NT2/D1 (cell line): ENCODE results near the gene SEC11A.

Source experiments
- DNase-seq: peaks from one replicate; pipeline ENCODE4 v3.0.0-alpha.2; 2011; ENCODE audit warnings: low read depth, low spot score
- H3K27me3 ChIP-seq: 2 replicates; pipeline ENCODE4 v1.6.0; 2011; ENCODE audit warnings: mild to moderate bottlenecking; ENCODE audit not compliant: insufficient read length, insufficient read depth
- H3K36me3 ChIP-seq: 2 replicates; pipeline ENCODE4 v1.6.1; 2011; ENCODE audit warnings: mild to moderate bottlenecking, low read length, mixed read lengths; ENCODE audit not compliant: insufficient read depth, insufficient read length
- H3K4me1 ChIP-seq: 2 replicates; pipeline ENCODE4 v1.5.1; 2011; ENCODE audit not compliant: insufficient read depth, insufficient read length
- H3K4me3 ChIP-seq: 2 replicates; pipeline ENCODE4 v1.5.1; 2011; ENCODE audit warnings: low read depth; ENCODE audit not compliant: insufficient read length
- H3K9ac ChIP-seq: 2 replicates; pipeline ENCODE4 v1.6.0; 2011; ENCODE audit warnings: low read depth; ENCODE audit not compliant: insufficient read length
- H3K9me3 ChIP-seq: 2 replicates; pipeline ENCODE4 v1.5.1; 2011; ENCODE audit warnings: mild to moderate bottlenecking, low read length; ENCODE audit not compliant: insufficient read depth
- SUZ12 ChIP-seq: IDR thresholded peaks from 2 replicates; pipeline ENCODE4 v1.6.1; 2011; ENCODE audit not compliant: insufficient read length, insufficient read depth; ENCODE audit errors: extremely low read depth
- YY1 ChIP-seq: IDR thresholded peaks from 2 replicates; pipeline ENCODE4 v1.6.1; 2011; ENCODE audit not compliant: insufficient read length, insufficient read depth
- ZNF274 ChIP-seq: IDR thresholded peaks from 2 replicates; pipeline ENCODE4 v1.6.1; 2011; ENCODE audit warnings: mild to moderate bottlenecking, low read depth, low read length

Gene SEC11A

DNA sequence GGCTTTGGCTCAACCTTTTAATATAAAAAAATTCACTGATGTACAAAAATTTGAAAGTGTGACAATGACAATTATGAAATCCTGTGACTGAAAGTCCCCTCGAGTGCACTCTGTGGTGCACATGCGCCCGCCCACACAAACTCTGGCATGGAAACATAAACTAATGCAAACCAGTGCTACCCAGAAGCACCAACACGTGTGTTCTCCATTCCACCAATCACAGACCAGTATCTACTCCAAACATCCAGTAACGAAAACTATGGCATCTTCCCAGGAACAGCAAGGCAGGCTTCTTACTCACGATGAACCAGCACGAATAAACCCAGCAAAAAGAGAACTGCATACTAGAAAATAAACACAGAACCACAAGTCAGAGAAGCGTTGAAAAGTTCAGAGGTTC lies 46.2 kb downstream of the SEC11A start:
- H3K4me1 ChIP-seq = no peaks in the 10 kb centered on the region
- H3K9ac ChIP-seq = no peak overlapping the region
- no peak overlapping the region for H3K4me3 ChIP-seq
- DNase-seq = no peak
- H3K9me3 ChIP-seq = peaks cover 5% of the 10 kb centered on the region; the same call in 1 of the 2 replicates
- no peaks in the 10 kb centered on the region for H3K27me3 ChIP-seq
- H3K36me3 ChIP-seq = peaks cover 85% of the 10 kb centered on the region
- no peak for TF ChIP-seq YY1
- no peak for TF ChIP-seq SUZ12
- no peak for TF ChIP-seq ZNF274

DNA sequence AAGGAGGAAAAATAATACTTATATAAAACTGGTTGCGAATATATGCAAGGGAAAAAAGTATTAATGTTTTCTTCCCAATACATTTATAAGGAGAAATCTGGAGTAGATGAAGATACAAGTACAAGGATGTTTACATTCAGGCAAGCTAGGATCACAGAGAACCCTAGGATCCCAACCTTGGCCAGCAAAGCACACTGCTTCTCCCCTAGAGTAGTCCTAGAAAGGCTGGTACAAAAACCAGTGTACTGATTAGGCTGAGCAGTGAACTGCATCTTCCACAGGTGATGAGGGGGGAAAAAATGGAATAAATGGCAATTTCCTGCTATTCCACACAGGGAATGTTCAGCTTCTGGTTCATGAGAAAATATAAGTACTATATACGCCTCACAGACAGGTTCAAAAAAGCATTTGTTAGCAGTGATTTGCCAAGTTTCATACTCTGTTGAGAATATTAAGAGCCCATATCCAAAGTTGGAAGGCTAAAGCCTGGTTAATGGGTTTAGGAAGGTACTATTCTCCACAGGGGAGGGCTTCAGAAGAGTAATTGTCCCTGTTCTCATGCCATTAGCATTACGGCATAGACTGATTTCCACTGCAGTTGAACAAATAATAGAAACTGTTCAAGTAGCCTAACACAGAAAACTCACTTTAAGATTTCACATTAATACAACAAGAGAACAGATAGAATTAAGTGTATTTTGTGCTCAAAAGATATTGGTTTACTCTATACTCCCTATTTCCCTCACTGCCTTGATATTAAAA lies 47.5 kb downstream of the SEC11A start:
- H3K4me1 ChIP-seq = no peaks in the 10 kb centered on the region
- peaks cover 76% of the 10 kb centered on the region for H3K36me3 ChIP-seq
- no peak for DNase-seq
- H3K9ac ChIP-seq = no peak overlapping the region
- H3K4me3 ChIP-seq = no peak overlapping the region
- H3K27me3 ChIP-seq = no peaks in the 10 kb centered on the region
- TF ChIP-seq SUZ12 (no peak), ZNF274 (no peak)
- peaks cover 2% of the 10 kb centered on the region; the same call in 1 of the 2 replicates for H3K9me3 ChIP-seq

DNA sequence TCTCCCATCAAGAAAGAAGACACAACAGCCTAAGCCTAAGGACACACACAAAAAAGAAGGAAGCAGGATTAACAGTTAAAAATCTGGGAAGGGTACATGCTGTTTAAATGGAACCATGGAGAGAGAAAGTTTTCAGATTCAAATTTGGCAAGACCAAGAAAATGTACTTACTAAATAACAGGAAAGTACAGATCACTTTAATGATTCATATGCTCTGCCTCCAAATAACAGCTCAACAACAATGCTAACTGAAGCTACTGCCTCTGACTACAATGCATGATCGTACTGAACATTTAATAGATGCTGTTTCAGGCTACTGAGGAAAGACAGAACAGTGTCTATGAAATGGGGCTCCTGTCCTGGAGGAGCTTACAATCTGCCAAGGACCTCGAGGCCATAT lies 49.6 kb downstream of the SEC11A start:
- Histone ChIP-seq H3K4me3 (no peak overlapping the region), H3K9me3 (no peaks in the 10 kb centered on the region), H3K27me3 (no peaks in the 10 kb centered on the region), H3K36me3 (peaks cover 74% of the 10 kb centered on the region), H3K4me1 (no peaks in the 10 kb centered on the region), H3K9ac (no peak overlapping the region)
- TF ChIP-seq ZNF274 (no peak), SUZ12 (no peak), YY1 (no peak)
- no peak for DNase-seq

DNA sequence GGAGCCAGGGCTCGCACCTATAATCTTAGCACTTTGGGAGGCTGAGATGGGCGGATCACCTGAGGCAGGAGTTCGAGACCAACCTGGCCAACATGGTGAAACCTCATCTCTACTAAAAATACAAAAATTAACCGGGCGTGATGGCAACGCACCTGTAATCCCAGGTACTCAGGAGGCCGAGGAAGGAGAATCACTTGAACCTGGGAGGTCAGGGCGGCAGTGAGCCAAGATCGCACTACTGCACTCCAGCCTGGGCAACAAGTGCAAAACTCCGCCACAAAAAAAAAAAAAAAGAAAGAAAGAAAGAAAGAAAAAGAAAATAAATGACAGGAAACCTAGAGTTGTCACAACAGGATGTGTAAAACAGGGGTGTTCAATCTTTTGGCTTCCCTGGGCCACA lies 54.9 kb downstream of the SEC11A start:
- peaks cover 18% of the 10 kb centered on the region for H3K27me3 ChIP-seq
- H3K4me3 ChIP-seq = no peak overlapping the region
- H3K9ac ChIP-seq = no peak overlapping the region
- peaks cover 13% of the 10 kb centered on the region for H3K4me1 ChIP-seq
- no peak for DNase-seq
- no peak for TF ChIP-seq YY1
- peaks cover 30% of the 10 kb centered on the region for H3K36me3 ChIP-seq
- no peaks in the 10 kb centered on the region for H3K9me3 ChIP-seq

DNA sequence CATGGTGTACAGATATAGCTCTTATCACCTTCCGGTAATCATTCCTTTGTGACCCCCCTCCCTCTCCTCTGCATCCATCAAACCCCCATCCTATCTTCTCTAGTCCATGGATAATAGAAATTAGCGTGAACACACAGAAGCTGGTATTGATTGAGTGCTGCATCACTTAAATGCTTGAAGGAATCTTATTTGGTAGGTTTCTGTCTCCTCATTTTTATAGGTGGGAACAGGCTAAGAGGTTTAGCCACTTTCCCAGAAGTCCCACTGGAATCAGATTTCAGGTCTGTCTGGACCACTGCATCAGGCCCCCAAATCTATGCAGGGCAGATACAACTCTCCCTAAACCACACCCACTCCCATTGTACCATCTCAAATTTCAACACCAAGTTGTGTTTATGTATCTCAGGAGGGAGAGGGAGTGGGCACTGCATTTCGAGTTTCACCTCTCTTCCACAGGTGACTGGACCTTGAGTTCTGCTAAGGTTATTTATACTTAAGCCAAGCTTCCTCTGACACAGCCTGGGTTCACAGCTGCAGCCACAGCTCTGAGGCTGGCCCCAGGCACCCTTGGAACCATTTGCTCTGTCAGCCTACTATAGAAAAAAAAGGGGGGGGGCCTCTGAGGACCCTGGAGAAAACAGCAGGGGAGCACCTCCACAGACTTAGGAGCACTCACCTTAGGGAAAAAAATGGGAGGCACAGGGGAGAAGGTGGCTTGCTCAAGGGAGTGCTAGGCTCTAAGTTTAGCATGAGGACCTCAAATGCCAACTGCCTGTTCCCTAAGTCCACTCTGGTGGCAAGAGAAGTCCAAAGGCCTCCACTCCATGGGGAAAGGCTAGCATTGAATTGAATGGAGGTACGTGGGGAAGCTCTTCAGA lies 55.8 kb downstream of the SEC11A start:
- no peak overlapping the region for H3K9ac ChIP-seq
- H3K36me3 ChIP-seq = peaks cover 21% of the 10 kb centered on the region
- H3K27me3 ChIP-seq = peaks cover 23% of the 10 kb centered on the region
- no peak for TF ChIP-seq SUZ12
- H3K9me3 ChIP-seq = no peaks in the 10 kb centered on the region
- no peak for DNase-seq
- no peak overlapping the region for H3K4me3 ChIP-seq
- H3K4me1 ChIP-seq = peaks cover 13% of the 10 kb centered on the region

DNA sequence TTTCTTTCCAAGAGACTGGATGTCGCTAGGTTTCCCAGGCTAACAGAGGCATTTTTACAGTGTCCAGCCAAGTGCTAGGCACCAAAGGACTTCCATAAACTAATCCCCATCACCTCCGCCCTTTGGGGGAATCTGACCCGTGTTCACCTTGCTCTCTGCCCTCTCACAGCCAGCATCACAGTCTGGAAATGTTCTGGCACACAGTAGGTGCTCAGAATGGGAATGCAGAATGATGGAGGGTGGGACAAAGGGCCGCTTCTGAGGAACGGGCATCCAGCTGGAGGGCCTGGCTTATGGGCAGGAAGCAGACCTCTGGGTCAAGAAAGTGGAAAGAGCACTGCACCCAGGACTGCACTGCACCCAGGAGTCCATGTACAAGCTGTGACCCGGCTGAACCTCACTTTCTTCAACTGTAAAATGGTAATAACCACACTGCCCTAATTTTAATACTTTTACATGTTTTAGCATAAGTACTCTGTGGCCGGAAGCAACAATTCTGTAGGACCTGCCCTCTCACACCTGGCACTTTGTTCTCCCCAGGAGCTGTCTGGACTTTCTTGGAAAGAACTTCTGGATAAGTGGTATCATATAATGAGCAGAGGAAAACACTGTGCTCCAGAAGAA lies 57.0 kb downstream of the SEC11A start:
- no peaks in the 10 kb centered on the region for H3K9me3 ChIP-seq
- peaks cover 13% of the 10 kb centered on the region for H3K4me1 ChIP-seq
- DNase-seq = no peak
- H3K27me3 ChIP-seq = peaks cover 23% of the 10 kb centered on the region
- H3K36me3 ChIP-seq = peaks cover 15% of the 10 kb centered on the region
- H3K9ac ChIP-seq = peak overlapping the region; percentile 84
- TF ChIP-seq YY1 (no peak), SUZ12 (no peak), ZNF274 (no peak)
- H3K4me3 ChIP-seq = peak overlapping the region; percentile 29
